ENCODE results near the gene CD58.
A peak's percentile ranks its signal among the peaks of the same experiment; 100 is the strongest.

CD58 gene

DNA sequence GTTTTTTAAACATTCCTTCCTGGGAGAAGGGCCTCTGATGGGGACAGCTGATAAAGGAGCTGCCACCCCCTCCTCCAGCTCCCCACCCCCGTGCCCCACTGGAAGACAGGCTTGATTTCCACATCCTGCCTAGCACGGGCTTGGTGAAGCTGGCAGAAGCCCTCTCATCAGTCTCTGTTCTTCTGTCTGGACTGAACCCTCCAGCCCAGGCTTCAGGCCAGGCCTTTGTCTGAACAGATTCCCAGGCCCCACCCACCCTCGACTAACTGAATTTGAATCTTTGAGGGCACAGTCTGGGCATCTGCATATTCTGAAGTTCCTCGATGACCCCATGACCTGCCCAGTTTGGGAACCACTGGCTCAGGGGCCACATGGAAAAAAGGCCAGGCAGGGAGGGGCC is 75.3 kb downstream of the CD58 start:
- TF ChIP-seq OSR1 (CRISPR knock-in tag; IDR thresholded peaks at IDR 0.05) (no peak), ZNF70 (CRISPR knock-in tag; IDR thresholded peaks at IDR 0.05) (no peak), PPARA (CRISPR knock-in tag; IDR thresholded peaks at IDR 0.05; ENCODE audit: borderline replicate concordance) (no peak), GLIS3 (CRISPR knock-in tag; IDR thresholded peaks at IDR 0.05) (no peak), ARNTL (CRISPR knock-in tag; IDR thresholded peaks at IDR 0.05; ENCODE audit: borderline replicate concordance, low read depth) (no peak), CREB5 (CRISPR knock-in tag; IDR thresholded peaks at IDR 0.05; ENCODE audit: low read depth) (no peak), CSDC2 (CRISPR knock-in tag; IDR thresholded peaks at IDR 0.05) (no peak), ZNF565 (CRISPR knock-in tag; conservative IDR thresholded peaks at IDR 0.05; ENCODE audit: low read depth) (no peak), SNAI2 (CRISPR knock-in tag; IDR thresholded peaks at IDR 0.05) (no peak), ZC3H10 (CRISPR knock-in tag; IDR thresholded peaks at IDR 0.05) (no peak), TCF4 (CRISPR knock-in tag; IDR thresholded peaks at IDR 0.05; ENCODE audit: borderline replicate concordance) (no peak)
- TF ChIP-seq, protein P1, sequence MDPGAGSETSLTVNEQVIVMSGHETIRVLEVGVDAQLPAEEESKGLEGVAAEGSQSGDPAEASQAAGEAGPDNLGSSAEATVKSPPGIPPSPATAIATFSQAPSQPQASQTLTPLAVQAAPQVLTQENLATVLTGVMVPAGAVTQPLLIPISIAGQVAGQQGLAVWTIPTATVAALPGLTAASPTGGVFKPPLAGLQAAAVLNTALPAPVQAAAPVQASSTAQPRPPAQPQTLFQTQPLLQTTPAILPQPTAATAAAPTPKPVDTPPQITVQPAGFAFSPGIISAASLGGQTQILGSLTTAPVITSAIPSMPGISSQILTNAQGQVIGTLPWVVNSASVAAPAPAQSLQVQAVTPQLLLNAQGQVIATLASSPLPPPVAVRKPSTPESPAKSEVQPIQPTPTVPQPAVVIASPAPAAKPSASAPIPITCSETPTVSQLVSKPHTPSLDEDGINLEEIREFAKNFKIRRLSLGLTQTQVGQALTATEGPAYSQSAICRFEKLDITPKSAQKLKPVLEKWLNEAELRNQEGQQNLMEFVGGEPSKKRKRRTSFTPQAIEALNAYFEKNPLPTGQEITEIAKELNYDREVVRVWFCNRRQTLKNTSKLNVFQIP (CRISPR knock-in tag; IDR thresholded peaks at IDR 0.05; ENCODE audit: borderline replicate concordance, low read depth), result no peak
- ATAC-seq, result no peak

DNA sequence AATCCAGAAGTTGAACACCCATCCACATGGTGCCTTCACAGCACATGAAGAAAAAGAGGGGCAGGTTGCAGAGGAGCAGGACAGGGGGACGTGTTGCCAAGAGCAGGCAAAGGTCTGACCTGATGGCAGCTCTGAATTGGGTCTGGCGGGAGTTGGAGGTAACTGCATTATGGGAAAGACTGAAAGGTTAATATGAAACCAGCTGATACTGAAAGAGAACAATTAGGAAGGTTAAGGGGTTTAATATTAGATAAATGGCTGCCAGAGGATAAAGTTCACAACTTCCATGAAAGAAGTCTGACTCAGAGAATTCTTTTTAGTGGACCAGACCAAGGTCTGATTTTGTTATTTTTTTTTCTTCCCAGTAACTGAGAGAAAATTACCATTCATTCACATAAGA is 76.1 kb downstream of the CD58 start:
- TF ChIP-seq ZC3H10 (CRISPR knock-in tag; IDR thresholded peaks at IDR 0.05), result no peak
- TF ChIP-seq, protein P2, sequence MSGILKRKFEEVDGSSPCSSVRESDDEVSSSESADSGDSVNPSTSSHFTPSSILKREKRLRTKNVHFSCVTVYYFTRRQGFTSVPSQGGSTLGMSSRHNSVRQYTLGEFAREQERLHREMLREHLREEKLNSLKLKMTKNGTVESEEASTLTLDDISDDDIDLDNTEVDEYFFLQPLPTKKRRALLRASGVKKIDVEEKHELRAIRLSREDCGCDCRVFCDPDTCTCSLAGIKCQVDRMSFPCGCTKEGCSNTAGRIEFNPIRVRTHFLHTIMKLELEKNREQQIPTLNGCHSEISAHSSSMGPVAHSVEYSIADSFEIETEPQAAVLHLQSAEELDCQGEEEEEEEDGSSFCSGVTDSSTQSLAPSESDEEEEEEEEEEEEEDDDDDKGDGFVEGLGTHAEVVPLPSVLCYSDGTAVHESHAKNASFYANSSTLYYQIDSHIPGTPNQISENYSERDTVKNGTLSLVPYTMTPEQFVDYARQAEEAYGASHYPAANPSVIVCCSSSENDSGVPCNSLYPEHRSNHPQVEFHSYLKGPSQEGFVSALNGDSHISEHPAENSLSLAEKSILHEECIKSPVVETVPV (CRISPR knock-in tag; IDR thresholded peaks at IDR 0.05), result no peak
- peak; percentile 58 for TF ChIP-seq ZFP3 (CRISPR knock-in tag; IDR thresholded peaks at IDR 0.05)
- ATAC-seq, result no peak

- no peak for TF ChIP-seq TCF4 (CRISPR knock-in tag; IDR thresholded peaks at IDR 0.05; ENCODE audit: borderline replicate concordance)
- TF ChIP-seq GLIS3 (CRISPR knock-in tag; IDR thresholded peaks at IDR 0.05), result no peak
- no peak for TF ChIP-seq OSR1 (CRISPR knock-in tag; IDR thresholded peaks at IDR 0.05)
- no peak for TF ChIP-seq PATZ1 (CRISPR knock-in tag; IDR thresholded peaks at IDR 0.05; ENCODE audit: borderline replicate concordance)
- no peak for TF ChIP-seq TOX (CRISPR knock-in tag; IDR thresholded peaks at IDR 0.05; ENCODE audit: borderline replicate concordance)
- TF ChIP-seq, protein P1 (CRISPR knock-in tag; IDR thresholded peaks at IDR 0.05; ENCODE audit: borderline replicate concordance, low read depth), result no peak
- TF ChIP-seq ZC3H10 (CRISPR knock-in tag; IDR thresholded peaks at IDR 0.05), result no peak
- no peak for TF ChIP-seq ZNF70 (CRISPR knock-in tag; IDR thresholded peaks at IDR 0.05)
- TF ChIP-seq ISL1 (CRISPR knock-in tag; IDR thresholded peaks at IDR 0.05), result no peak
- no peak for TF ChIP-seq CREB5 (CRISPR knock-in tag; IDR thresholded peaks at IDR 0.05; ENCODE audit: low read depth)
- no peak for TF ChIP-seq ZNF565 (CRISPR knock-in tag; conservative IDR thresholded peaks at IDR 0.05; ENCODE audit: low read depth)
- no peak for TF ChIP-seq ZFP30 (CRISPR knock-in tag; IDR thresholded peaks at IDR 0.05)
- no peak for TF ChIP-seq ZNF8 (CRISPR knock-in tag; IDR thresholded peaks at IDR 0.05)
- TF ChIP-seq ARNTL (CRISPR knock-in tag; IDR thresholded peaks at IDR 0.05; ENCODE audit: borderline replicate concordance, low read depth), result no peak
- TF ChIP-seq ZFP3 (CRISPR knock-in tag; IDR thresholded peaks at IDR 0.05), result no peak
- TF ChIP-seq RARB (CRISPR knock-in tag; IDR thresholded peaks at IDR 0.05), result no peak
- TF ChIP-seq SNAI2 (CRISPR knock-in tag; IDR thresholded peaks at IDR 0.05), result no peak
- no peak for ATAC-seq
Observed at GRCh38 chr1:116494353-116494692, 76.5 kb downstream of the CD58 start.
